GM18520 (cell line): ENCODE measurements around the gene PLXNA1.
A peak's percentile ranks its signal among the peaks of the same experiment; 100 is the strongest.

ENCODE experiments used
- ATAC-seq: cut with Tn5 transposase; IDR thresholded peaks from one replicate; pipeline ENCODE4 v1.9.1; 2021; ENCODE audit not compliant: unreplicated experiment

PLXNA1 gene

DNA sequence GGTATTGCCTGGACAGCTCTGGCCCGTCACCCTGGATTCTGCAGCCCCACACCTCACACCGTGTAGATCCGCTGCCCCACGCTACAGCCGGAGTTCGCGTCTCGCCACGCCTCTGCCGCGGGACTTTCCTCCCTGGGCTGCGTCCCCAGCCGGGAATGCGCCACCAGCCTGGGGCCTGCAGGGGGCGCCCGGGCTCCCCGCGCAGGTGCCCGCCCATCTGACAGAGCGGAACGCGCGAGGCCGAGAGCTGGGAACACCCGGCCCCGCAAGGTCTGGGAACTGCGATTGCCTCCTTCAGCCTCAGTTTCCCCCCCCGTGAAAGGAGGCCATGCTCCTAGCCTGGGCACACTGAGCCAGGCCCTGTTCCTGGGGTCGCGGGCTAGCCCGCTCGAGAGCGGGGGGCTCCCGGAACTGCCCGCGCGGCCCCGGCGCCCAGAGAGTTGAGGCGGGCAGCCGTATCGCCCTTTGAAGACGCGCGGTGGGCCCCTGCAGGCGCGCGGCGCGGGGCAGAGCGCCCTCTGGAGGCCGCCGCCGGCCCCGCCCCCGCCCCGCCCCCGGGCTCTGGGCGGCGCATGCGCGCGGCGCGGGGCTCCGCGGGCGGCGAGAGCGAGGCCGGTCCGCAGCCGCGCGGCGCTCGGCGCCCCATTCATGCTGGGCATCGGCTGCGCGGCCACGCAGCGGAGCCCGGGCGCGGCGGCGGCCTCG is at the start of gene PLXNA1:
TSS of gene PLXNA1 (plus strand) at position 645 of the 705 bp plus-strand sequence. CDS start 5,479 bp downstream, outside the sequence.
- ATAC-seq = peak; percentile 40

- ATAC-seq = no peak
These were observed 48.8 kb upstream of the PLXNA1 start for GRCh38 chr3:126934031-126934531.

DNA sequence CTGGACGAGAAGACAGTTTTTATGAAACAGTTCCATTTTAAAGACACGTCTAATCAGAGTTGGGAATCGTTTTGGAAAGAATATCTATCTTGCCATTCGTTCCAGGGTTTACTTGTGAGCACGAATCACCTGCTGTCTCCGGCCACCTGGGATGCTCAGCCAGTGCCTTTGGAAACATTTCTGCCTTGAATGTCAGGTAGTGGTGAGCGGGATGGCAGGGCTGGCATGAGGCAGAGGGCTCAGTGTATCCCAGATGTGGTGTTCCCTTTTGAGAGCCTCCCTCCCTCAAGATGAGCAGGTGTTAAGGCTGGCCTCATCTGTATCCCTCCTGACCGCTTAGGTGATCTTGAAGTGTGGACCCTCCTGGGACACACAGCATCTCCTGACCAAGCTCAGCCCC is 47.9 kb upstream of the PLXNA1 start:
- no peak for ATAC-seq

DNA sequence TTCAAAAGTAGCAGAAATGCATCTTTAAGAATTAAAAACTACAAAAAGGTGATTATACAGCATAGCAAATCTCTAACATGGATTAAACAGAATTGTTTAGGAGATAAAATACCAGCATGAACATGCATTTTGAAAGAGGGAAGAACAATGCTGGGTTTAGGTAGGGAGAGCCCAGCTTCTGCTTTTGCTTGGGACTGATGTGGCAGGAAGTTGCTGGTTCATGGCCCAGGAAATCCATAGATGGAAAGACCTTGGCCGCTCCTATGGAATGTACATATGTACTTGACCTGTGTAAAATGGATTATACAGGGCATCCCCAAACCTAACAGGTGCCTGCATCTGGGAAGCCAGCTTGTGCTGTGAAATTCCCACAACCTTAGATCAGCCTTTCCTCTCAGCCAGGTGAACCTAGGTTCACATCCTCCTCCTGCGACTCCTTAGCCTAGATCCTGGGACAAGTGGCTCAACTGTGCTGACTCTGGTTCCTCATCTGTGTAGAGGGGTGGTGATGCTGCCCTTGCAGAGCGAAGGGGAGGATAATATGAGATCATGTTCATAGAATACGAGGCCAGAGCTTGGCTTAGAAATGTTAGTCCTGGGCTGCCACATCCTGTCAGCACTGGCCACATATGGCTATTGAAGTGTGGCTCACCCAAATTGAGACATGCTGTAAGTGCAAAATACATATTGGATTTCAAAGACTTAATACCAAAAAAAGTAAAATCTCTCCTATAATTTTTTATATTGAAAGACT is 47.0 kb upstream of the PLXNA1 start:
- no peak for ATAC-seq

GRCh38 chr3:126936853-126937425 is 46.0 kb upstream of the PLXNA1 start:
- no peak for ATAC-seq

DNA sequence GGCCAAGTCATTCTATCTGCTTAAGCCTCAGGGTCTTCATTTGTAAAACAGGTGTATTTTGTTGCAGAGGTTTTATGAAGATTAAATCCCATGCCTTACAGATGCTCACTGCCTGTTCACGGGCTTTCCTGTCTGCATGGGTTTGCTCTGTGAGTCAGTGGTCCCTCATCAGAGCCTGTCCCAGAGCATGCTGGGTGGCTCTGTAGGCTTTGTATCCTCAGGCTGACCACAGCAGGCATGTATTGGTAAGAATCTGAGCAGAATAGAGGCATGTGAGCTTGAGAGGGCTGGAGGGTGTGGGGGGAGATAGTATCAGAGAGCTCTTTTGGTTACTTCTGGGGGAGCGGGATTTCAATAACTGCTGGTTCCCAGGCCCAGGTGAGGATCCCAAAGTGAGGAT is 45.4 kb upstream of the PLXNA1 start:
- ATAC-seq = no peak

DNA sequence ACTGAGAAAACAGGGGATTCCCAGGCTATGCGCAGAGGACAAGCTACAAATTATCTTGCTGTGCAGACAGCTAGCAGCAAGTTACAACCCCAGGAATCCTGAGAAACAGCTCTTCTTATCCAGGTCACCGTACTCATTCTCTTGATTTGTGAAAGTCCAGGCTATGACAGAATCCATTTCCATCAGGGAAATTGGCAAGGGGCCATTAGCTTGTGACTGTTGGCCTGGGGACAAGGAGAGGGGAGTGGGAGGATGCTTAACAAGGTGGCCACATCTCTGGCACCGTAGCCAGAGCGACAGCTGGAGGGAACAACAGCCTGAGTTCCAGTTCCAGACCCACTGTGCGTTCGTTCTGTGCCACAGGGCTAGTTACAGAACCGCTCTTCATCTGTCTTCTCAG is 44.9 kb upstream of the PLXNA1 start:
- no peak for ATAC-seq

DNA sequence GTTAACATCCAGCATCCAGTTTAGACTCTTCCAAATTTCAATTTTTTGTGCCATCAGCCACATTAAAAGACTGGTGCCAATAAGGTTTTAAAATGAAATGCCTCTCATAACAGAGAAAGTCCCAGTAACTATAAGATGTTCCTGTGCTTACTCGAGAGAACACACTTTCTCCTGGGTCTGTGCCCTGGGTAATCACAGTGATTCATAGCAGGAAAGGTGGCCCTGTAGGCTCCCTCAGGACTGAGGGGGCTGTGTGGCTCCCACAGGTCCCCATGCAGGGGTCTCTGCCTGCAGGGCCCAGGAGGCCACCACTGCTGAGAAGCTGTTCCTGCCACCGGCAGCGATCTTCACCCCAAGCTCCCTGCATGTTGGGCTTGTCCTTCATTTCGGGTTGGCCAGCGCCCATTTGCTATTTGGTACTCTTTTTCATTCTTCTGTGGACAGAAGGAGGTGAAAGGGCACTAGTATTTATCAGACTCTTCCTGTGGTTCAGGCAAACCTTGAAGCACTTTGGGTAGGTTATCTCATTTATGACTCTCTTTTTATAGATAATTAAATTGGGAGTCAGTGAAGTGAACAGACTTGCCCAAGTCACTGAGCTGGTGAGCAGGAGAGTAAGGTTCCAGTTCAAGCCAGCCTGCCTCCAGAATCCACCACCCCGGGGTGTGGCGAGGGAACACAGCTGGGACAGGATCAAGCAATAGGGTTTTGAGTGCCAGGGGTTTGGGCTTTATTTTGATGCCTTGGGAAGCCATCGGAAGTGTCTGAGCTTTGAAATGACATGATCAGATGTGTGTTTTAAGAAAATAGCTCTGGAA is 44.2 kb upstream of the PLXNA1 start:
- no peak for ATAC-seq

DNA sequence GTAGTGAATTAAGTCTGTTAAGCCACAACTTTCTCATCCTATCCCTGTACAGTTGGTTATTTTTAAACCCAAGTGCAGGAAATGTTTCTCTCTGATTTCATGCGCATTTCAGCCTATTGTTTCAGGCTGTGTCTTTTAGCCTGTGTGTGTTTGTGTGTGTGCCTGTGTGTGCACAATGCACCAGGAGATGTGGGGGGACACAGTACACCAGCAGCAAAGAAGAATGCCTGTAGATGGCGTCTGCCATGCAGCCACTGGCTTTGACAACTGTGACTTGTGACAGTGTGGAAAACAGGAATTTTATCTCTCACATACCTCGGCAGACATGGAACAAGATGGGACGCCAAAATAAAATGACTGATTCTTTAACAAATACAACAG is 43.6 kb upstream of the PLXNA1 start:
- no peak for ATAC-seq

DNA sequence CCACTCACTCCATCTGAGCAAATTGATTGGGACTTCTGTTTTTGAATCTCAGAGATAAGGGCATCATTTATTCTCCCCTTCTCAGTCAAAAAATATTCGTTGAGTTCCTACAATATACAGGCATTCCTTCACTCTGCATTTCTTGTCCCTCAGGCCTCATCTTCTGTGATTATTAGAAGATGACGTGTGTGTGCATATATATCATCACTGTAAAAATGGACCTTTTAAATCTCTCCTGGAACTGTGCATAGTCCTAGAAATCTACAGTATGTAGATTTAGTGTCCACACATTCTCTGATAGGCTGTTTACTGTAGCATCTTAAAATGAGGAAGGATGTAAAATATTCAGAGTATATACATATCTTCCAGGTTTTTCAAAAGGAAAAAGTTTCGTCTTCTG is 43.2 kb upstream of the PLXNA1 start:
- ATAC-seq = no peak

- no peak for ATAC-seq
These were observed 41.1 kb upstream of the PLXNA1 start for GRCh38 chr3:126941721-126942270.

GRCh38 chr3:126944089-126944965 is 38.6 kb upstream of the PLXNA1 start:
- no peak for ATAC-seq

GRCh38 chr3:126945171-126945721 is 37.7 kb upstream of the PLXNA1 start:
- no peak for ATAC-seq

GRCh38 chr3:126945891-126946290 is 37.0 kb upstream of the PLXNA1 start:
- no peak for ATAC-seq

- no peak for ATAC-seq
These were observed 36.5 kb upstream of the PLXNA1 start for GRCh38 chr3:126946405-126946804.

GRCh38 chr3:126947429-126947828 is 35.5 kb upstream of the PLXNA1 start:
- ATAC-seq = no peak

DNA sequence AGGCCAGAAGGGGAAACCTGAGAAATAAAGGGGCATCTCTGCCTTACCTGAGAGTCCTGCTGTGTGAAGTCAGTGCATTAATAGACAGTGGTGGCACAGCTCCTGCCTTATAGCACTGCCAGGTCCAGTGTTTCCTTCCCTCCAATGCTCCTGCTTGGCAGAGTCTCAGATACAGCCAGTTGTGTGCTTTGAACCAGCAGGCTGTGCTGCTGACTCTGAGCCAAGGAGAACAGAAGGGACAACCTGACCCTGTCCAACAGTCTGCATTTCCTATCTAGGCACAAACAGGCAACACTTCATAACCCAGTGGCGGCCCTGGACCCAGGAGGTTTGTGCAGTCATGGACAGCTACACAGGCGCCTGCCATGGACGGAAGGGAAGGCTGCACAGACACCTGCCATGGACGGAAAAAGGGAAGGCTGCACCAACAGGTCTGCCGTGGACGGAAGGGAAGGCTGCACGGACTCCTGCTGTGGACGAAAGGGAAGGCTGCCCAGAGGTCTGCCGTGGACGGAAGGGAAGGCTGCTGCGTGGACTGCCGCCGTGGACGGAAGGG is 33.9 kb upstream of the PLXNA1 start:
- ATAC-seq = no peak

DNA sequence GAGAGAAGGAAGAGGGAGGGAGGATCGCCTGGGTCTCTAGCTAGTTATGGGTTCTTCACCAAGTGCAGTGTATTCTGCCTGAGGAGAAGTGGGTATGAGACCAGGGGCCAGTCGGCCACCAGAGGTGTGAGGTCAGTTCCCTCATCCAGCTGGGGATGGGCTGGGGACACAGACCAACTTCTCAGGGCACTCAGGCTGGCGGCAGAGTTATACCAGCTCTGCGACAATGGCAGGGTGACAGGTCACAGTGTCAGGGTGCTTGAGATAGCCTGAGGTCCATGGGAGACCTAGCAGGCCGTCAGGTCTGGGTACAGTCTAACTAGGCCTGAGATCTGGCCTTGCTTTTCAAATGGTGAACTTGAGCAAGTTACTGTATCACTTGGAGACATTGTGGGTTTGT is 31.4 kb upstream of the PLXNA1 start:
- ATAC-seq = no peak

DNA sequence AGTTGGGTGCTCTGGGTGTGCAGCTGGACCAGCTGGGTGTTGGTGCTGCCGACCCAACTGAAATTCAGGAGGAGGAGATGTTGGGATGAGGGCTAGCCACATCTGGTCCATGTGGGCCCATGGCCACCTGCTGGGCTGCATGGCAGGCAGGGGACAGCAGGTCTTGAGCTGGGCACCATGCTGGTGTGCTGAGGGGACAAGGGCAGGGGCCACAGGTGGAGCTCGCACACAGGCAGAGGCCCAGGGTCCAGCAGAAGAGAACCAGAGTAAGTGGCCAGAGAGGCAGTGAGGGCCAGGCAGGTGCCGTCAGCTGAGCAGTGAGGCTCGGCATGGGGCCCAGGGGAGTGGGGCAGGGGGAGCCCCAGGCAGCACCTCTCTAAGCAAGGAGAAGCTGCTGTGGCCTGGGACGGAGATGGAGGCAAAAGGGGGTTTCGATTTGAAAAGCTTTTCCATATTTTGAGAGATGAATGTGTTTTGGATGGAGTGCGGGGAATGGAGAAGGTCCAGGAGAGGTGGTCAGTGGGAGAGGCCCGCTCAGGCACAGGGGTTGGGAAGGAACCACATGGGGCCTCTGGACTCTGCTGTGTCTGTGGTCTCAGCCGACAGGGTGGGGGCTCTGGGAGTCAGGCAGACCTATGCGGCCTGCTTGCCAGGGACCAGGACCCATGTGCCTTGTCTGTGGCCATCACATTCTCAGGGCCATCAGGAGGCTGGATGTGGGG is 30.5 kb upstream of the PLXNA1 start:
- no peak for ATAC-seq
